K562 (cell line): ENCODE measurements around the gene DGCR8. TPM values are rescaled to one million over a fixed set of nuclear protein-coding genes. Genes with fewer than 3 reads are reported as not detected.

ENCODE experiments used
- ATAC-seq: fragments of 200-7000 bp; cut with Tn5 transposase; 3 replicates; pipeline ENCODE4 v1.9.1; 2020; ENCODE audit warnings: moderate library complexity
- BruUV-seq: library from RNA; stranded (reverse); fragments of 400-500 nt; replicated peaks from 2 replicates; lab custom pipeline; 2021; lab: Mats Ljungman, UMichigan
- CTCF ChIA-PET: fragments of 300-600 bp; formaldehyde crosslinking; extraction: SDS; loops from one replicate; lab custom pipeline; 2021; ENCODE audit warnings: low intra/inter-chr PET ratio; lab: Yijun Ruan, JAX
- POLR2A ChIA-PET: fragments of 300-600, 350-650 bp; sonication (Branson Sonifier 250); formaldehyde crosslinking; extraction: SDS; loops from one replicate; lab custom pipeline; 2021; ENCODE audit warnings: antibody characterized with exemption, inconsistent platforms; lab: Yijun Ruan, JAX
- DNase-seq, 4 experiments: peaks; one replicate each; pipeline versions ENCODE4 v3.0.0 to v3.0.0-alpha.2; 2011 to 2018; ENCODE audit warnings: low spot score in 3 of 4, mixed read lengths in 3 of 4; ENCODE audit errors: extremely low read depth in 1 of 4
- FAIRE-seq: peaks from 2 replicates; lab custom pipeline; 2011; peaks lifted over from hg19 to GRCh38; lab: Jason Lieb, UNC
- H2AFZ ChIP-seq: 2 replicates; pipeline ENCODE4 v1.6.0; 2011; ENCODE audit warnings: low read depth, low read length, control low read depth, inconsistent platforms
- H3K27ac ChIP-seq: fragments of 200-600 bp; 3 replicates; pipeline ENCODE4 v1.8.0; 2011; ENCODE audit warnings: low read depth, mild to moderate bottlenecking, control low read depth, inconsistent platforms, low read length, moderate library complexity, mixed read lengths; ENCODE audit errors: extremely low read depth
- H3K27me3 ChIP-seq, 2 experiments: fragments of 300-600 bp in 1 of 2; 2 replicates in 1 of 2; 3 replicates in 1 of 2; pipeline versions ENCODE4 v1.6.0 to v1.8.0; 2011; ENCODE audit warnings: inconsistent platforms in 2 of 2, low read length in 2 of 2, mild to moderate bottlenecking in 1 of 2, mixed read lengths in 1 of 2, moderate library complexity in 1 of 2; ENCODE audit not compliant: control insufficient read depth in 2 of 2, insufficient read depth in 2 of 2
- H3K36me3 ChIP-seq: fragments of 300-600 bp; 3 replicates; pipeline ENCODE4 v1.8.0; 2011; ENCODE audit warnings: mild to moderate bottlenecking, low read length, inconsistent platforms; ENCODE audit not compliant: control insufficient read depth, insufficient read depth
- H3K4me1 ChIP-seq, 2 experiments: fragments of 200-600 bp in 1 of 2; replicated peaks in 1 of 2; 2 replicates in 1 of 2; 3 replicates in 1 of 2; pipeline versions ENCODE4 v1.5.1 to v1.8.0; 2011; ENCODE audit warnings: inconsistent platforms in 2 of 2, low read length in 2 of 2, mild to moderate bottlenecking in 1 of 2, mixed read lengths in 1 of 2, moderate library complexity in 1 of 2; ENCODE audit not compliant: control insufficient read depth in 2 of 2, insufficient read depth in 2 of 2
- H3K4me2 ChIP-seq: 2 replicates; pipeline ENCODE4 v1.6.1; 2011; ENCODE audit warnings: low read length, control low read depth, inconsistent platforms, mixed read lengths; ENCODE audit not compliant: insufficient read depth
- H3K4me3 ChIP-seq: fragments of 200-600 bp; sonication (generic), shearing (Covaris generic); 2 replicates; pipeline ENCODE4 v1.5.1; 2016; ENCODE audit warnings: control low read depth, inconsistent platforms
- H3K79me2 ChIP-seq: fragments of 200-600 bp; 3 replicates; pipeline ENCODE4 v1.8.0; 2011; ENCODE audit warnings: low read length, inconsistent platforms; ENCODE audit not compliant: control insufficient read depth, insufficient read depth
- H3K9ac ChIP-seq, 2 experiments: 2 replicates each; pipeline versions ENCODE4 v1.6.0 to v1.6.1; 2011; ENCODE audit warnings: low read depth in 2 of 2, low read length in 2 of 2, control low read depth in 1 of 2, inconsistent platforms in 1 of 2, mild to moderate bottlenecking in 1 of 2, mixed read lengths in 1 of 2; ENCODE audit not compliant: insufficient read depth in 1 of 2
- H3K9me1 ChIP-seq: one replicate; pipeline ENCODE4 v1.6.0; 2011; ENCODE audit warnings: inconsistent platforms, mild to moderate bottlenecking, low read length, moderate library complexity; ENCODE audit not compliant: control insufficient read depth, insufficient read depth
- H3K9me3 ChIP-seq: replicated peaks from 2 replicates; pipeline ENCODE4 v1.5.1; 2011; ENCODE audit warnings: low read depth, low read length, inconsistent platforms; ENCODE audit not compliant: control insufficient read depth, insufficient read depth
- H4K20me1 ChIP-seq: replicated peaks from 2 replicates; pipeline ENCODE4 v1.6.1; 2011; ENCODE audit warnings: low read length, inconsistent platforms, mixed read lengths; ENCODE audit not compliant: control insufficient read depth, insufficient read depth
- ATF1 ChIP-seq, 2 experiments: fragments of 450-650 bp in 1 of 2; IDR thresholded peaks; 2 replicates each; pipeline ENCODE4 v1.6.1; 2016; ENCODE audit warnings: missing compliant biosample characterization in 1 of 2, missing genetic modification characterization in 1 of 2
- BRCA1 ChIP-seq, 2 experiments: fragments of 450-650 bp in 1 of 2; sonication (generic) in 1 of 2; formaldehyde crosslinking in 1 of 2; IDR thresholded peaks; 2 replicates each; pipeline versions ENCODE4 v1.5.0 to v1.6.1; 2017 to 2020; ENCODE audit warnings: mild to moderate bottlenecking in 1 of 2, missing genetic modification reagents in 1 of 2
- E2F3 ChIP-seq: fragments of 250-450 bp; sonication (Bioruptor Pico); IDR thresholded peaks from 2 replicates; pipeline ENCODE4 v1.4.0; 2020; ENCODE audit warnings: mild to moderate bottlenecking
- FOXM1 ChIP-seq, 2 experiments: fragments of 450-650 bp in 1 of 2; sonication (generic) in 1 of 2; formaldehyde crosslinking in 1 of 2; IDR thresholded peaks; 2 replicates each; pipeline versions ENCODE4 v1.6.1 to v1.9.0; 2017 to 2022; ENCODE audit warnings: low read depth in 2 of 2, mild to moderate bottlenecking in 2 of 2, missing genetic modification reagents in 1 of 2, moderate library complexity in 1 of 2
- HMGN3 ChIP-seq: IDR thresholded peaks from 2 replicates; pipeline ENCODE4 v1.6.1; 2011; ENCODE audit warnings: borderline replicate concordance, low read depth, mild to moderate bottlenecking, mixed read lengths, low read length; ENCODE audit not compliant: insufficient read length; ENCODE audit errors: extremely low read depth
- LCOR ChIP-seq: sonication (generic); formaldehyde crosslinking; IDR thresholded peaks from 2 replicates; pipeline ENCODE4 v1.8.0; 2022; ENCODE audit warnings: mild to moderate bottlenecking, missing genetic modification reagents
- MCM5 ChIP-seq: fragments of 450-650 bp; IDR thresholded peaks from 2 replicates; pipeline ENCODE4 v1.6.1; 2016; ENCODE audit warnings: low read depth
- MED1 ChIP-seq: sonication (generic); formaldehyde crosslinking; IDR thresholded peaks from 2 replicates; pipeline ENCODE4 v1.8.1; 2023; ENCODE audit warnings: missing genetic modification reagents, borderline replicate concordance
- STAG1 ChIP-seq: sonication (generic); formaldehyde crosslinking; IDR thresholded peaks from 2 replicates; pipeline ENCODE4 v1.5.0; 2020; ENCODE audit warnings: missing genetic modification reagents, borderline replicate concordance
- STAT6 ChIP-seq: sonication (generic); formaldehyde crosslinking; IDR thresholded peaks from 2 replicates; pipeline ENCODE4 v1.8.1; 2023; ENCODE audit warnings: mild to moderate bottlenecking, missing genetic modification reagents
- TEAD1 ChIP-seq, 2 experiments: fragments of 450-650 bp in 1 of 2; sonication (generic) in 1 of 2; formaldehyde crosslinking; IDR thresholded peaks; 2 replicates each; pipeline versions ENCODE4 v1.4.0 to v1.8.0; 2020 to 2022; ENCODE audit warnings: mild to moderate bottlenecking in 2 of 2, missing genetic modification reagents in 1 of 2
- THRAP3 ChIP-seq: fragments of 450-650 bp; IDR thresholded peaks from 2 replicates; pipeline ENCODE4 v1.6.1; 2016; ENCODE audit warnings: mild to moderate bottlenecking, inconsistent platforms, borderline replicate concordance
- U2AF2 ChIP-seq: fragments of 200-400 bp; formaldehyde crosslinking; optimal IDR thresholded peaks from 2 replicates; pipeline ENCODE3; 2017; ENCODE audit warnings: low read depth, mild to moderate bottlenecking, low read length
- ZC3H4 ChIP-seq: sonication (generic); formaldehyde crosslinking; IDR thresholded peaks from 2 replicates; pipeline ENCODE4 v1.9.0; 2021; ENCODE audit warnings: missing genetic modification reagents, borderline replicate concordance
- ZNF431 ChIP-seq: sonication (generic); formaldehyde crosslinking; IDR thresholded peaks from 2 replicates; pipeline ENCODE4 v1.8.0; 2022; ENCODE audit warnings: mild to moderate bottlenecking, missing genetic modification reagents
- ZNF586 ChIP-seq: fragments of 450-650 bp; formaldehyde crosslinking; conservative IDR thresholded peaks from 2 replicates; pipeline ENCODE4 v1.4.0; 2020; ENCODE audit warnings: mild to moderate bottlenecking, moderate library complexity
- WGBS: fragments of 100-300 bp; shearing (Covaris generic); methylation state at CpG from one replicate; pipeline ENCODE4 v1.1.6; 2016; ENCODE audit warnings: low coverage, mixed read lengths; ENCODE audit not compliant: insufficient coverage; ENCODE audit errors: missing lambda C conversion rate; 5-methylcytosine and 5-hydroxymethylcytosine counted together
- in situ Hi-C: fragments of 300-500 bp; cut with MboI; formaldehyde crosslinking; loops from 4 replicates; pipeline ENCODE4 v1.15.0; 2018; ENCODE audit warnings: inconsistent platforms, mixed read lengths
- intact Hi-C: fragments of 100-400 bp; cut with micrococcal nuclease; formaldehyde crosslinking; loops from 2 replicates; pipeline ENCODE4 v1.14.2; 2022
- polyA plus RNA-seq, 8 experiments: library from polyadenylated mRNA; depleted of rRNA in 4 of 8; stranded (reverse) in 5 of 8; unstranded in 3 of 8; fragments of >200 nt; fragmentation: Nextera tagmentation in 2 of 8; fragmentation: Illumina TruSeq in 1 of 8; extraction: Ambion mirVana in 2 of 8; extraction: Trizol in 1 of 8; gene quantifications; 2 replicates each; pipeline versions ENCODE4 v1.2.1 to v1.2.3, GENCODE V29; 2011 to 2014; ENCODE audit warnings: inconsistent platforms in 1 of 8, missing spikeins in 1 of 8
- total RNA-seq, 7 experiments: library from RNA; depleted of rRNA in 6 of 7; stranded (reverse); fragments of >200 nt in 6 of 7; fragmentation: Illumina TruSeq in 2 of 7; extraction: Trizol in 2 of 7; gene quantifications; 2 replicates each; pipeline versions ENCODE4 v1.2.1 to v1.2.3, GENCODE V29; 2011 to 2021; ENCODE audit warnings: low replicate concordance in 1 of 7
- TF ChIP-seq, protein P1 (sequence below): fragments of 250-450 bp; sonication (Bioruptor Pico); IDR thresholded peaks from 2 replicates; pipeline ENCODE4 v1.6.1; 2021; ENCODE audit warnings: mild to moderate bottlenecking

The DGCR8 gene
- total and polyA plus RNA-seq, 9 of the 15 experiments (the other 6 are each of a cell fraction or from before 2014, with no cell fraction given), result 5.9 to 144 (median 80.1) TPM

DNA sequence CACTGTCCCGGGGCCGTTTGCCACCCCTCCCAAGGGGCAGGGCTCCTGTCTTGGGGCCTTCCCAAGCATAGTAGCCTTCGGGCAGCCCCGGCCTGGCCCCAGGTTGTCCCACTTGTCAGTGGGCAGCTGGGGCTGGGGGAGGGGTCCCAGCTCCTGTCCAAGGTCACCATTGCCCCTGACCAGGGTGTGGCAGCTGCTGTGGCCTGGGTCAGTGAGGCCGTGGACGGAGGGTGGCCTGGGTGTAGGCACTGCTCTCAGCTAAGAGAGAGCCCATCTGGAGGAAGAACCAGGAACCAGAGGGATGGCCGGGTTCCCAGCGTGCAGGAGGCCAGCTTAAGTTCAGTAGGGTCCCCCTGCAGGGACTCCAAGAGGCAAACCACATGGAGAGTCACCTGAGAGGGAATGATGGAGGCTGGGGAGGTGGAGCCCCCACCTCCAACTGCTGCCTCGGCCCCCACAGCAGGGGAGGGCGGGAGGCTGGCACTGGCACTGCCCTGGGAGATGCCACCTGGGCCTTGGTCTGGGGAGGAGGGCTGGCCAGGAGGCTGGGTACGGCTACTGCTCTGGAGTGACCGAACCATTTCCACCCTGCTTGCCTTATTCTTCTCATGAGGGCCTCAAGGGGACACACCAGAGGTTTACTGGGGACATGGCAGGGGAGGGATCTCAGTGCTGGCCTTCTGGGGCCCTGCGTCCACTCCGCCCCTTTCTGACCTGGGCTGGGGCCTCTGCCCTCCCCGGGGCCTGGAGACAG is 77.6 kb downstream of the DGCR8 start:
- peak; percentile 3 for ATAC-seq
- intact Hi-C loops, result loop anchor here (1.0 to 10.0 kb wide), 6 partner anchors 35 to 299 kb away; partner anchors contain the start of gene RTN4R
- no TSS peak for BruUV-seq
- no peak for DNase-seq
- peaks cover 0 to 61% of the 10 kb centered on the region in 2 experiments; a peak in 2 of 5 replicates for H3K4me1 ChIP-seq
- peak overlapping the region in 1 of 2 experiments; percentile 46; a peak in 1 of 4 replicates for H3K9ac ChIP-seq
- peaks cover 27 to 66% of the 10 kb centered on the region in 2 experiments; a peak in 4 of 5 replicates for H3K27me3 ChIP-seq
- ChIA-PET CTCF (interaction anchor here (0.6 to 5.5 kb wide), 13 partner anchors 10 to 584 kb away, joined by 3 to 126 read pairs (median 4); partner anchors contain the start of gene RTN4R), POLR2A (interaction anchor here (0.5 to 1.1 kb wide), 15 partner anchors 10 to 966 kb away, joined by 3 to 9 read pairs (median 4); no protein-coding TSS in a partner anchor)
- in situ Hi-C loops, result loop anchor here (5.0 to 25.0 kb wide), 3 partner anchors 135 to 530 kb away; no protein-coding TSS in a partner anchor
- no peaks in the 10 kb centered on the region for H3K9me1 ChIP-seq
- no peak overlapping the region for H3K27ac ChIP-seq
- no peaks in the 10 kb centered on the region for H3K79me2 ChIP-seq
- H3K4me3 ChIP-seq, result no peak overlapping the region
- 6% methylated on average over 15 of the region's 15 CpGs for WGBS
- H2AFZ ChIP-seq, result no peak overlapping the region
- no peaks in the 10 kb centered on the region for H3K36me3 ChIP-seq
- peaks cover 4% of the 10 kb centered on the region for H3K9me3 ChIP-seq
- FAIRE-seq, result no peak
- H4K20me1 ChIP-seq, result peaks cover 37% of the 10 kb centered on the region
- no peak overlapping the region for H3K4me2 ChIP-seq
- TF ChIP-seq ZC3H4 (CRISPR knock-in tag), result peak; percentile 85; the same call in 1 of the 2 replicates
- no peak for TF ChIP-seq MCM5
- TF ChIP-seq MED1 (CRISPR knock-in tag), result peak; percentile 66; the same call in 1 of the 2 replicates
- peak in 1 of 2 experiments; percentile 43; a peak in 1 of 4 replicates for TF ChIP-seq TEAD1 (CRISPR knock-in tag; IDR thresholded peaks at IDR 0.05)
- TF ChIP-seq ZNF431, result no peak
- no peak for TF ChIP-seq HMGN3
- TF ChIP-seq, protein P1, sequence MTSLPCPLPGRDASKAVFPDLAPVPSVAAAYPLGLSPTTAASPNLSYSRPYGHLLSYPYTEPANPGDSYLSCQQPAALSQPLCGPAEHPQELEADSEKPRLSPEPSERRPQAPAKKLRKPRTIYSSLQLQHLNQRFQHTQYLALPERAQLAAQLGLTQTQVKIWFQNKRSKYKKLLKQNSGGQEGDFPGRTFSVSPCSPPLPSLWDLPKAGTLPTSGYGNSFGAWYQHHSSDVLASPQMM (CRISPR knock-in tag), result 0 out of 2 replicates have a peak, but pooled peaks have one; percentile 33
- no peak for TF ChIP-seq ZNF586 (CRISPR knock-in tag)
- TF ChIP-seq THRAP3, result no peak
- TF ChIP-seq U2AF2, result no peak
- TF ChIP-seq LCOR, result no peak
- peak; percentile 23; the same call in 1 of the 2 replicates for TF ChIP-seq E2F3
- TF ChIP-seq ATF1 (CRISPR knock-in tag; IDR thresholded peaks at IDR 0.05), result 0 out of 2 replicates have a peak, but pooled peaks have one; percentile 31
- no peak for TF ChIP-seq ATF1 (tag; IDR thresholded peaks at IDR 0.05)
- no peak for TF ChIP-seq FOXM1 (IDR thresholded peaks at IDR 0.05; ENCODE audit: low read depth)
- TF ChIP-seq FOXM1 (CRISPR knock-in tag; IDR thresholded peaks at IDR 0.05; ENCODE audit: low read depth), result peak; percentile 81; the same call in 1 of the 2 replicates
- TF ChIP-seq STAG1, result peak; percentile 46; the same call in 1 of the 2 replicates
- no peak for TF ChIP-seq BRCA1 (IDR thresholded peaks at IDR 0.05)
- TF ChIP-seq BRCA1 (CRISPR knock-in tag; IDR thresholded peaks at IDR 0.05), result 0 out of 2 replicates have a peak, but pooled peaks have one; percentile 11
- TF ChIP-seq STAT6 (CRISPR knock-in tag), result no peak
